SU-DHL-6 (cell line): Measurements from ENCODE around the gene TRIM63.

Experiments
- H2AFZ ChIP-seq: fragments of 200-600 bp; sonication (generic); 2 replicates; pipeline ENCODE4 v1.6.1; 2014; ENCODE audit warnings: low read depth, mild to moderate bottlenecking, moderate library complexity, mixed read lengths, antibody characterized with exemption, low read length; ENCODE audit not compliant: severe bottlenecking
- H3F3A ChIP-seq: fragments of 200-600 bp; shearing (Covaris generic); 2 replicates; pipeline ENCODE4 v1.6.0; 2016; ENCODE audit warnings: antibody characterized with exemption, mild to moderate bottlenecking; ENCODE audit not compliant: insufficient read depth
- H3K27ac ChIP-seq: fragments of 200-600 bp; sonication (generic); 2 replicates; pipeline ENCODE4 v1.5.1; 2016; ENCODE audit warnings: low read depth, mild to moderate bottlenecking, low read length, moderate library complexity, mixed read lengths
- H3K27me3 ChIP-seq: fragments of 200-600 bp; sonication (generic), shearing (Covaris generic); 2 replicates; pipeline ENCODE4 v1.6.0; 2014; ENCODE audit warnings: mild to moderate bottlenecking, low read length
- H3K36me3 ChIP-seq: fragments of 200-600 bp; sonication (generic); 2 replicates; pipeline ENCODE4 v1.6.1; 2014; ENCODE audit warnings: mild to moderate bottlenecking, low read length, mixed read lengths
- H3K4me2 ChIP-seq: fragments of 300-600, 200-600 bp; shearing (Covaris generic), sonication (generic); 2 replicates; pipeline ENCODE4 v1.6.0; 2014; ENCODE audit warnings: low read length, low read depth, mild to moderate bottlenecking; ENCODE audit not compliant: poor library complexity, severe bottlenecking
- H3K4me3 ChIP-seq: fragments of 200-600 bp; sonication (generic); 2 replicates; pipeline ENCODE4 v1.5.1; 2014; ENCODE audit warnings: antibody characterized with exemption, low read length, mild to moderate bottlenecking, mixed read lengths; ENCODE audit not compliant: insufficient read depth, poor library complexity, severe bottlenecking
- H3K79me2 ChIP-seq: fragments of 200-600 bp; sonication (generic); 2 replicates; pipeline ENCODE4 v1.6.1; 2014; ENCODE audit warnings: mild to moderate bottlenecking, low read length, moderate library complexity; ENCODE audit not compliant: insufficient read depth
- H3K9ac ChIP-seq: fragments of 200-600 bp; sonication (generic); 2 replicates; pipeline ENCODE4 v1.7.0; 2014; ENCODE audit warnings: mild to moderate bottlenecking, low read length
- H3K9me2 ChIP-seq: fragments of 200-600 bp; sonication (generic); replicated peaks from 2 replicates; pipeline ENCODE4 v1.6.1; 2014; ENCODE audit warnings: low read length; ENCODE audit not compliant: insufficient read depth
- H3K9me3 ChIP-seq: fragments of 200-600 bp; sonication (generic); 2 replicates; pipeline ENCODE4 v1.6.1; 2014; ENCODE audit warnings: low read length, mixed read lengths; ENCODE audit not compliant: insufficient read depth
- H4K20me1 ChIP-seq: fragments of 200-600 bp; sonication (generic); 2 replicates; pipeline ENCODE4 v1.6.1; 2014; ENCODE audit warnings: low read depth, mild to moderate bottlenecking, antibody characterized with exemption, low read length, moderate library complexity, mixed read lengths
- CTCF ChIP-seq: fragments of 200-600 bp; sonication (generic); IDR thresholded peaks from one replicate; pipeline ENCODE4 v1.5.1; 2017; ENCODE audit warnings: antibody characterized with exemption, mild to moderate bottlenecking, low read length, moderate library complexity; ENCODE audit not compliant: insufficient read depth, poor library complexity, severe bottlenecking
- EZH2phosphoT487 ChIP-seq: fragments of 200-600 bp; sonication (generic), shearing (Covaris generic); conservative IDR thresholded peaks from 2 replicates; pipeline ENCODE4 v1.6.1; 2018; ENCODE audit warnings: mild to moderate bottlenecking, antibody characterized with exemption, low read length, moderate library complexity, mixed read lengths

TRIM63 gene

DNA sequence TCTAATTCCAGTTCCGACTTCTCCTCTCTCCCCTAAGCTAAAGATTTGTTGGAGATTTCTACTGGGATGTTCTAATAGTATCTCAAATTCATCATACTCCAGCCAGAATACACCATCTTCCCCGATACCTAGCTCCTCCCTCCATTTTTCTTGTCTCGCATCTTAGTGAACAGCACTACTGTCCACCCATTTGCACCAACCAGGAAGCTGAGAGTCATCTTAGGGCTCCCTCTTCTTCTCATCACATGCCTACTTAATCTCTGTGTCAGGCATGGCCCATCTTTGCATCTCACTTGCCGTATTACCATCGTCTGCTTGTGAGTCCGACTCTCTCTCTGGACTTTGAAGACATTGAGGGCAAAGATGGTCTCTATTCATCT, 3.5 kb upstream of the TRIM63 start:
- Histone ChIP-seq H3K9ac (no peak overlapping the region), H3K9me3 (no peaks in the 10 kb centered on the region), H3K27ac (no peak overlapping the region), H3K9me2 (no peaks in the 10 kb centered on the region), H3K4me3 (no peak overlapping the region), H3K36me3 (no peaks in the 10 kb centered on the region), H2AFZ (no peak overlapping the region), H4K20me1 (no peaks in the 10 kb centered on the region), H3K4me2 (no peak overlapping the region), H3K79me2 (no peaks in the 10 kb centered on the region), H3F3A (no peaks in the 10 kb centered on the region), H3K27me3 (no peaks in the 10 kb centered on the region)
- no peak for TF ChIP-seq CTCF
- no peak for TF ChIP-seq EZH2phosphoT487

DNA sequence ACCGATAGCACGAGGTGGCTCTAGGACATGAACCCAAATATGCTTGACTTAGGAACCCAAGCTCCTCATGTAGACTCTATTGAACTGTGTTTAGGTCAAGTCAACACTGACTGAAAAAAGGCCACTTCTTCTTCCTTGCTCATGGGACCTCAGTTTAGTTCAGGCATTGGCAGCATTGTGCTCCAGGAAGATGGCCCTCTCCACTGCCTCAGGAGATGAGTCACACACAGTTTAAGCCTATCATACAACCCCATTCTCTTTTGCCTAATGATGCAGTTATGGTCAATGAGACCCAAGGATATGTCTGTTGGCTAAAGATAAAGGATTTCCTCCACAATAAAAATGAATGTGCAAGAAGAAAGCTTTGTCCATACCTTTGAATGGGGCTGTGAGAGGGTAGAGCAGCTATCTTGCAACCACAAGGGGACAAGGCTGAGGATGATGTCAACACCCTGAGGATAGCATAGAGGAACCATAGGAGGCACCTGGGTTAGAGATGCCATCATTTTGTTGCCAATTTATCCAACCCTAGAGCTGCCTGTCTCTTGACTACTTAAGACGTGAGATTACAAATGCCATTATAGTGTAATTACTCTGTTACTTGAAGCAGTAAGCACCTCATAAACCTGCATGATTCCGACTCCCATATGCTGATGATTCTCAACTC, 3.0 kb upstream of the TRIM63 start:
- no peaks in the 10 kb centered on the region for H3K79me2 ChIP-seq
- TF ChIP-seq CTCF: no peak
- no peak for TF ChIP-seq EZH2phosphoT487
- H3K4me3 ChIP-seq: no peak overlapping the region
- H3K27me3 ChIP-seq: no peaks in the 10 kb centered on the region
- no peak overlapping the region for H2AFZ ChIP-seq
- H3K27ac ChIP-seq: no peak overlapping the region
- no peak overlapping the region for H3K9ac ChIP-seq
- H3F3A ChIP-seq: no peaks in the 10 kb centered on the region
- H3K4me2 ChIP-seq: no peak overlapping the region
- H3K9me3 ChIP-seq: no peaks in the 10 kb centered on the region
- no peaks in the 10 kb centered on the region for H3K36me3 ChIP-seq
- H3K9me2 ChIP-seq: no peaks in the 10 kb centered on the region
- no peaks in the 10 kb centered on the region for H4K20me1 ChIP-seq

DNA sequence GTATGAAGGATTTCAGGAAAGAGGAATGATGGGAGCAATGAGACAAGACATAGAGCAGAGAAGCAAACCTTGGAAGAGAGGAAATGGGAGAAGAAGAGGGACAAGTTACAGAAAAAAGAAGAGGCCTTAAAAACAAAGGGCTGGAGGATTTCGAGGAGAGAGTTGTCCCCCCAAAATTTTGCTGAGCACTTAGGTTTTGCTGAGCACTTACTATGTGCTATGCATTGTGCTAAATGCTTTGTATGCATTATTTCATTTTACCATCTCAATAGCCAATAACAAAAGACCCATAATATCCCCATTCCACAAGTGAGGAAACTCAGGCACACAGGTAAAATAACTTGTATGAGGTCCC, 2.5 kb upstream of the TRIM63 start:
- Histone ChIP-seq H3K27me3 (no peaks in the 10 kb centered on the region), H4K20me1 (no peaks in the 10 kb centered on the region), H3K27ac (no peak overlapping the region), H3K4me2 (no peak overlapping the region), H3K36me3 (no peaks in the 10 kb centered on the region), H3F3A (no peaks in the 10 kb centered on the region), H2AFZ (no peak overlapping the region), H3K9me2 (no peaks in the 10 kb centered on the region), H3K4me3 (no peak overlapping the region), H3K9me3 (no peaks in the 10 kb centered on the region), H3K79me2 (no peaks in the 10 kb centered on the region), H3K9ac (no peak overlapping the region)
- no peak for TF ChIP-seq EZH2phosphoT487

- Histone ChIP-seq H2AFZ (no peak overlapping the region), H4K20me1 (no peaks in the 10 kb centered on the region), H3K9ac (no peak overlapping the region), H3K9me3 (no peaks in the 10 kb centered on the region), H3K79me2 (no peaks in the 10 kb centered on the region), H3K4me2 (no peak overlapping the region), H3K4me3 (no peak overlapping the region), H3K27ac (no peak overlapping the region), H3K9me2 (no peaks in the 10 kb centered on the region), H3F3A (no peaks in the 10 kb centered on the region), H3K36me3 (no peaks in the 10 kb centered on the region), H3K27me3 (no peaks in the 10 kb centered on the region)
- no peak for TF ChIP-seq CTCF
- TF ChIP-seq EZH2phosphoT487: no peak
Observed at GRCh38 chr1:26066857-26067256, 573 bp downstream of the TRIM63 start.
